MM.1S (cell line): ENCODE measurements around the gene LIPE.

Experiments
- DNase-seq: peaks from one replicate; pipeline ENCODE4 v3.0.0-alpha.2; 2015
- H2AFZ ChIP-seq: fragments of 300-600 bp; sonication (generic); 2 replicates; pipeline ENCODE4 v1.6.0; 2016; ENCODE audit warnings: antibody characterized with exemption, low read length
- H3F3A ChIP-seq: fragments of 300-600 bp; sonication (generic); 2 replicates; pipeline ENCODE4 v1.6.1; 2016; ENCODE audit warnings: mild to moderate bottlenecking, antibody characterized with exemption, low read length, moderate library complexity, mixed read lengths; ENCODE audit not compliant: insufficient read depth
- H3K27ac ChIP-seq: fragments of 300-600 bp; sonication (generic); 2 replicates; pipeline ENCODE4 v1.5.1; 2016; ENCODE audit warnings: mild to moderate bottlenecking, low read length
- H3K27me3 ChIP-seq: fragments of 300-600 bp; sonication (generic); replicated peaks from 2 replicates; pipeline ENCODE4 v1.6.0; 2016; ENCODE audit warnings: low read length; ENCODE audit not compliant: insufficient read depth
- H3K36me3 ChIP-seq: fragments of 300-600 bp; sonication (generic); replicated peaks from 2 replicates; pipeline ENCODE4 v1.6.1; 2016; ENCODE audit warnings: mild to moderate bottlenecking, low read length, mixed read lengths; ENCODE audit not compliant: insufficient read depth
- H3K4me1 ChIP-seq: fragments of 300-600 bp; sonication (generic); 2 replicates; pipeline ENCODE4 v1.6.1; 2016; ENCODE audit warnings: low read length, mixed read lengths
- H3K4me2 ChIP-seq: fragments of 300-600 bp; sonication (generic); 2 replicates; pipeline ENCODE4 v1.6.0; 2016; ENCODE audit warnings: low read depth, low read length
- H3K4me3 ChIP-seq: fragments of 300-600 bp; sonication (generic); 2 replicates; pipeline ENCODE4 v1.5.1; 2016; ENCODE audit warnings: low read length, mixed read lengths
- H3K79me2 ChIP-seq: fragments of 300-600 bp; sonication (generic); 2 replicates; pipeline ENCODE4 v1.6.1; 2016; ENCODE audit warnings: mixed run types, low read length, mixed read lengths
- H3K9ac ChIP-seq: fragments of 300-600 bp; sonication (generic); 2 replicates; pipeline ENCODE4 v1.6.1; 2016; ENCODE audit warnings: low read length, mixed read lengths
- H3K9me2 ChIP-seq: fragments of 300-600 bp; sonication (generic); replicated peaks from 2 replicates; pipeline ENCODE4 v1.6.1; 2016; ENCODE audit warnings: mild to moderate bottlenecking, low read length, mixed read lengths; ENCODE audit not compliant: insufficient read depth
- H3K9me3 ChIP-seq: fragments of 300-600 bp; sonication (generic); replicated peaks from 2 replicates; pipeline ENCODE4 v1.6.1; 2016; ENCODE audit warnings: mild to moderate bottlenecking, low read length, mixed read lengths; ENCODE audit not compliant: insufficient read depth
- H4K20me1 ChIP-seq: fragments of 300-600 bp; sonication (generic); 2 replicates; pipeline ENCODE4 v1.6.1; 2016; ENCODE audit warnings: mild to moderate bottlenecking, low read length, moderate library complexity, mixed read lengths; ENCODE audit not compliant: insufficient read depth
- EZH2 ChIP-seq: fragments of 300-600 bp; sonication (generic); optimal IDR thresholded peaks from 2 replicates; pipeline ENCODE3; 2017; ENCODE audit warnings: low read depth, mild to moderate bottlenecking, antibody characterized with exemption, low read length, mixed read lengths
- EZH2phosphoT487 ChIP-seq: fragments of 300-600 bp; sonication (generic); IDR thresholded peaks from 2 replicates; pipeline ENCODE4 v1.6.1; 2018; ENCODE audit warnings: antibody characterized with exemption, low read length
- TF ChIP-seq, protein P1 (sequence below): fragments of 300-600 bp; sonication (generic); IDR thresholded peaks from 2 replicates; pipeline ENCODE4 v1.5.1; 2016; ENCODE audit warnings: antibody characterized with exemption, low read length, mixed read lengths

LIPE gene

GRCh38 chr19:42433503-42434260, 6.5 kb upstream of the LIPE start:
- Histone ChIP-seq H3K4me3 (no peak overlapping the region), H3K27ac (no peak overlapping the region), H3K4me1 (peaks cover 5% of the 10 kb centered on the region; the same call in 1 of the 2 replicates), H3K9me3 (no peaks in the 10 kb centered on the region), H3F3A (no peaks in the 10 kb centered on the region), H3K4me2 (peak overlapping the region; percentile 35; the same call in 1 of the 2 replicates), H3K27me3 (no peaks in the 10 kb centered on the region), H3K9me2 (no peaks in the 10 kb centered on the region), H3K36me3 (no peaks in the 10 kb centered on the region), H3K9ac (no peak overlapping the region), H4K20me1 (no peaks in the 10 kb centered on the region), H3K79me2 (no peaks in the 10 kb centered on the region), H2AFZ (peak overlapping the region; percentile 83)
- DNase-seq: peak; percentile 68
- TF ChIP-seq, protein P1, sequence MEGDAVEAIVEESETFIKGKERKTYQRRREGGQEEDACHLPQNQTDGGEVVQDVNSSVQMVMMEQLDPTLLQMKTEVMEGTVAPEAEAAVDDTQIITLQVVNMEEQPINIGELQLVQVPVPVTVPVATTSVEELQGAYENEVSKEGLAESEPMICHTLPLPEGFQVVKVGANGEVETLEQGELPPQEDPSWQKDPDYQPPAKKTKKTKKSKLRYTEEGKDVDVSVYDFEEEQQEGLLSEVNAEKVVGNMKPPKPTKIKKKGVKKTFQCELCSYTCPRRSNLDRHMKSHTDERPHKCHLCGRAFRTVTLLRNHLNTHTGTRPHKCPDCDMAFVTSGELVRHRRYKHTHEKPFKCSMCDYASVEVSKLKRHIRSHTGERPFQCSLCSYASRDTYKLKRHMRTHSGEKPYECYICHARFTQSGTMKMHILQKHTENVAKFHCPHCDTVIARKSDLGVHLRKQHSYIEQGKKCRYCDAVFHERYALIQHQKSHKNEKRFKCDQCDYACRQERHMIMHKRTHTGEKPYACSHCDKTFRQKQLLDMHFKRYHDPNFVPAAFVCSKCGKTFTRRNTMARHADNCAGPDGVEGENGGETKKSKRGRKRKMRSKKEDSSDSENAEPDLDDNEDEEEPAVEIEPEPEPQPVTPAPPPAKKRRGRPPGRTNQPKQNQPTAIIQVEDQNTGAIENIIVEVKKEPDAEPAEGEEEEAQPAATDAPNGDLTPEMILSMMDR: peak; percentile 93
- TF ChIP-seq EZH2 (no peak), EZH2phosphoT487 (no peak)

- no peaks in the 10 kb centered on the region for H4K20me1 ChIP-seq
- no peak overlapping the region for H3K9ac ChIP-seq
- no peaks in the 10 kb centered on the region for H3K27me3 ChIP-seq
- DNase-seq: no peak
- H3K4me1 ChIP-seq: peaks cover 5% of the 10 kb centered on the region; the same call in 1 of the 2 replicates
- H3K4me2 ChIP-seq: no peak overlapping the region
- H3K9me2 ChIP-seq: no peaks in the 10 kb centered on the region
- no peak overlapping the region for H3K27ac ChIP-seq
- no peak overlapping the region for H3K4me3 ChIP-seq
- TF ChIP-seq EZH2phosphoT487 (no peak), EZH2 (no peak)
- TF ChIP-seq, protein P1: no peak
- no peaks in the 10 kb centered on the region for H3F3A ChIP-seq
- H3K79me2 ChIP-seq: no peaks in the 10 kb centered on the region
- no peaks in the 10 kb centered on the region for H3K9me3 ChIP-seq
- H3K36me3 ChIP-seq: no peaks in the 10 kb centered on the region
- no peak overlapping the region for H2AFZ ChIP-seq
Observed at GRCh38 chr19:42431486-42431885, 4.3 kb upstream of the LIPE start.

DNA sequence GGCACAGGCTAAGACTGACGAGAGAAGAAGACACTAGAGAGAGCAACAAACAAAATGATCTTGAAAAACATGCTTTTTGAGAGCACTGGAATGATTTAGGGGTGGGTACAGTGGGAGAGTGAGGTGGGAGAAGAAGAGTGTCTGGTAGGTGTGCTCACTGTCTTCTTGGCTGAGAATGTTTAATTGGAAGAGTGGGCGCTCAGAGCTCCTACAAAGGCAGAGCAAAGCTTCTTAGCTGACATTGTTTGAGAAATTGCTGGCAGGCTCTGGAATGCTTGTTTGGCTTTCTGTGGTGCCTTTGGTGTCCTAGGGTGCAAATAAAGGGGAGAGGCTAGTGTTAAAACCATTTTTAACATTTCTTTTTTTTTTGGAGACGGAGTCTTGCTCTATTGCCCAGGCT, 1.5 kb upstream of the LIPE start:
- H3F3A ChIP-seq: no peaks in the 10 kb centered on the region
- no peak overlapping the region for H3K27ac ChIP-seq
- H3K9me3 ChIP-seq: no peaks in the 10 kb centered on the region

More for the DNA sequence above, 1.5 kb upstream of the LIPE start:
- H2AFZ ChIP-seq: no peak overlapping the region
- H3K27me3 ChIP-seq: no peaks in the 10 kb centered on the region
- no peaks in the 10 kb centered on the region for H3K79me2 ChIP-seq
- no peak for TF ChIP-seq EZH2phosphoT487
- TF ChIP-seq, protein P1: no peak
- no peak for TF ChIP-seq EZH2
- H3K9me2 ChIP-seq: no peaks in the 10 kb centered on the region
- no peak overlapping the region for H3K9ac ChIP-seq
- no peak for DNase-seq
- H4K20me1 ChIP-seq: no peaks in the 10 kb centered on the region
- H3K4me3 ChIP-seq: no peak overlapping the region
- no peaks in the 10 kb centered on the region for H3K36me3 ChIP-seq
- no peak overlapping the region for H3K4me2 ChIP-seq
- peaks cover 5% of the 10 kb centered on the region; the same call in 1 of the 2 replicates for H3K4me1 ChIP-seq
